ENCODE data around the gene BACE2.

BACE2 gene

GRCh38 chr21:41222247-41223068 lies 54.5 kb downstream of the BACE2 start:
- no peak overlapping the region for H3K27ac ChIP-seq
- no peak for DNase-seq (ENCODE audit: low spot score)
- ChIA-PET POLR2A (ENCODE audit: low non-redundant PET) (no interaction called here), CTCF (interaction anchor here (1.3 kb wide), 1 partner anchor 53 kb away, joined by 3 read pairs; no protein-coding TSS in a partner anchor)
- no peak for TF ChIP-seq CTCF (conservative IDR thresholded peaks at IDR 0.05; ENCODE audit: low read depth)

GRCh38 chr21:41226853-41227252 lies 58.9 kb downstream of the BACE2 start:
- ChIA-PET POLR2A (ENCODE audit: low non-redundant PET) (no interaction called here), CTCF (interaction anchor here (0.5 kb wide), 1 partner anchor 68 kb away, joined by 4 read pairs; no protein-coding TSS in a partner anchor)
- no peak overlapping the region for H3K27ac ChIP-seq
- no peak for TF ChIP-seq CTCF (conservative IDR thresholded peaks at IDR 0.05; ENCODE audit: low read depth)
- no peak for DNase-seq (ENCODE audit: low spot score)

DNA sequence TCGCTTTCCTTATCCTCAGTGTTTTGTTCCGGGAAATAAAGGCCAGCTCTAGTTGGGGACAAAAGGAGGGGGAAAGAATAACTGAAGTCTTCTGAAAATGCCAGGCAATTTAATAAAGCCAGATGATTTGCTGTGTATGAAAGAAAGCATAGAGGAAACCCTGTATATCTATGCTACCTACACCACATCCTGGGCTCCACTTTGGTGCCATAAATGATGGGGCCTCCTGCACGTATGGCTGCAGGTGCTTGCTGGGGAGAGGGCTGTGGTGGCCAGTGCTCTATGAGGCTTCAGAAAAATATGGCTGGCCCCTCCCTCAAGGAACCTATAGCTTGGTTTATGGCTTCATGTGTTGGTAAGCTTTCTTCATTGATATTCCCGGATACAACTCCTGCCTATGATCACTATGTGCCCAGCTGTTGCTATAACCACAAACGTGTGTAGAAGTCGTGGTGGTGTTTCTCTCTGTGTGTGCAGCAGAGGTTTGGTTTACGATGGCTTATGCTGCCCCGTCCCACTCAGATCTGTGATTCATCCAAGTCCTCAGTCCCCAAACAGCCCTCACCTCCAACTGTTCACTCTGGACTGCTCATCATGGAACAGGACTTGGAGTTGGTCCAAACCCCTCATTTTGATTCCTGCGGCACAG lies 59.5 kb downstream of the BACE2 start:
- ChIA-PET CTCF (interaction anchor here (0.5 to 0.6 kb wide), 2 partner anchors 68 to 276 kb away, joined by 4 read pairs; no protein-coding TSS in a partner anchor), POLR2A (ENCODE audit: low non-redundant PET) (no interaction called here)
- no peak for DNase-seq (ENCODE audit: low spot score)
- no peak for TF ChIP-seq CTCF (conservative IDR thresholded peaks at IDR 0.05; ENCODE audit: low read depth)
- H3K27ac ChIP-seq = no peak overlapping the region

GRCh38 chr21:41228006-41228370 lies 60.0 kb downstream of the BACE2 start:
- POLR2A ChIA-PET (ENCODE audit: low non-redundant PET) = no interaction called here
- H3K27ac ChIP-seq = no peak overlapping the region
- CTCF ChIA-PET = interaction anchor here (0.5 kb wide), 1 partner anchor 786 kb away, joined by 3 read pairs; no protein-coding TSS in a partner anchor
- no peak for TF ChIP-seq CTCF (conservative IDR thresholded peaks at IDR 0.05; ENCODE audit: low read depth)
- DNase-seq (ENCODE audit: low spot score) = no peak

DNA sequence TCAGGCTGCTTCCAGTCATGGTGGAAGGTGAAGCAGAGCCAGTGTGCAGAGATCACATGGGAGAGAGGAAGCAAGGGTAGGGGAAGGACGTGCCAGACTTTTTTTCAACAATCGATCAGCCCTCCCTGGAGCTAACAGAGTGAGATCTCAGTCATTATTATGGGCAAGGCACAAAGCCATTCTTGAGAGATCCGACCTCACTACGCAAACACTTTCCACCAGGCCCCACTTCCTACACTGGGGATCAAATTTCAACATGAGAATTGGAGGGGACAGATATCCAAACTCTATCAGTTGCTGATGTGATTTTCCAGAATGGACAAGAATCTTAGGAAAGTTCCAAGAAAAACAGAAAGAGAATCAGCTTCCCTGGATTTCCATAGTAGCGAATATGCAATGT lies 60.5 kb downstream of the BACE2 start:
- no peak for TF ChIP-seq CTCF (conservative IDR thresholded peaks at IDR 0.05; ENCODE audit: low read depth)
- no peak overlapping the region for H3K27ac ChIP-seq
- no peak for DNase-seq (ENCODE audit: low spot score)
- ChIA-PET CTCF (interaction anchor here (0.5 kb wide), 1 partner anchor 786 kb away, joined by 3 read pairs; no protein-coding TSS in a partner anchor), POLR2A (ENCODE audit: low non-redundant PET) (no interaction called here)

DNA sequence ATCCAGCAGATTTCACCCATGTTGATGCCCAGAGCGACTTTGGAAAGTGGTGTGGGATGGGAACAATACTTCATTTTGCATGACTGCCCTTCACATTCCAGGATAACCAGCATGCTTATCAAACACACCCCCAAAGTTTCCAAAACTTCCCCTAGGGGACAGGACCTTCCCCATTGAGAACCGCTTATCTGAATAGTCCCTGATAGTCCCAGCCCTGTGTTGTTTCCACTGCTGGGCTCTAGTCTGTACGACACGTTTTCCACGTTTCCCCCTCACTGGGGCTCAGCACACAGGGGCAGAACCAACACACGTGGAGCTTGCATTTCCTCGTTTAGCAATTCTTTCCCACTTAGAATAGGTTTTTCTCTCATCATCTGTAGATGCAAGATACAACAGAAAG lies 61.0 kb downstream of the BACE2 start:
- no peak overlapping the region for H3K27ac ChIP-seq
- no peak for TF ChIP-seq CTCF (conservative IDR thresholded peaks at IDR 0.05; ENCODE audit: low read depth)
- ChIA-PET POLR2A (ENCODE audit: low non-redundant PET) (no interaction called here), CTCF (no interaction called here)
- no peak for DNase-seq (ENCODE audit: low spot score)

Data from RWPE1 (cell line).